Effector CD8-positive, alpha-beta T cell (primary cell): Measurements from ENCODE around the gene OR5H14.
"Not testable (repeated sequence)": the region's sequence is repeated elsewhere in the genome, so short reads cannot be mapped to it uniquely, and the experiment has no call there.

Experiments
- DNase-seq: peaks from one replicate; lab custom pipeline; 2025; lab: John Stamatoyannopoulos, UW
- total RNA-seq, 4 experiments: gene quantifications; one replicate each; lab custom pipeline; 2026; lab: John Stamatoyannopoulos, UW

The OR5H14 gene
- 0 reads per million in 4 experiments for total RNA-seq

DNA sequence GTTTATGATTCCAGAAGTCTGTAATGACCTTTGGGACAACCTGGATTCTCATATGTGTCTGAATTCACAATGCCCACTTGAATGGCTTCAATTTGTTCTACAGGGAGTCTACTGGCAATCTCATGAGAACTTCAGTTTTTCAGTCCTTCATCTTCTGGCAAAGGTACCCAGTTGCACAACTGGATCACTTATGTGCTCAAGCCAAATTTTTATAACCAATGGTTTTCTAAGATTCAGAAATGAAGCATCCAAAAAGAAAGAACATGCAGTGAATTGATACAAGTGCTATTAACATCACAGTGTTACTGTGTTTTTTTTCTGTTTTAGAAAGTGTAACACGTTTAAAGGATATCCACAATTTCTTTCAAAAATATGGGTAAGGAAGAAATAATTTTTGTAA is at the start of gene OR5H14:
OR5H14 (plus strand) TSS at position 301 of the 400 bp plus-strand sequence. CDS start 1,907 bp downstream, outside the sequence.
- DNase-seq, result no peak

DNA sequence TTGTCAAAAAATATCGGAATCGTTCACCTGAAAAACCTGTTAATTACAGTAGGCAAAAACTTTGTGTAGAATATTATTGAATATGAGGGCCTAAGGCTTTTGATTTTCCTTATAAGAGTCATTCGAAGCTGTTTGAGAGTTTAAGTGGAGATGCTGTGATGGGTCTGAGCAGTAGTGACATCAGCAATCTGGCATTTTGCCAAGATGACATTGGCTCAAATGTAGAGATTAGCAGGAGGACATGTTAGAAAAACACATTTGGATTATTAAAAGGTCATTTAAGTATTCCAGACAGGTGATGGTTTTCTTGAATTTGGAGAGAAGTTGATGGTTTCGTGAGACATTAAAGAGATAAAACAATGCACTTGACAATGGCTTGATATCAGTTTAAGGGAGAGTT is 47.4 kb upstream of the OR5H14 start:
- no peak for DNase-seq

DNA sequence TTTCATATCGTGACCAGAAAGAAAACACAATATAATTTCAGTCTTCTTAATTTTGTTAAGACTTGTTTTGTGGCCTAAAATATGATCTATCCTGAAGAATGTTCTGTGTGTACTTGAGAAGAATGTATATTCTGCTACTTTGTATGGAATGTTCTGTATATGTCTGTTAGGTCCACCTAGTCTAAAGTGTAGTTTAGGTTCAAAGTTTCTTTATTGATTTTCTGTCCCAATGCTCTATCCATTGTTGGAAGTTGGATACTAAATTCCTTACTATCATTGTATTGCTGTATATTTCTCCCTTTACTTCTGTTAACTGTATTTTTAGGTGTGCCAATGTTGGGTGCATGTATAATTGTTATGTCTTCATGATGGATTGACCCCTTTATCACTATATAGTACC is 39.1 kb upstream of the OR5H14 start:
- no peak for DNase-seq

DNA sequence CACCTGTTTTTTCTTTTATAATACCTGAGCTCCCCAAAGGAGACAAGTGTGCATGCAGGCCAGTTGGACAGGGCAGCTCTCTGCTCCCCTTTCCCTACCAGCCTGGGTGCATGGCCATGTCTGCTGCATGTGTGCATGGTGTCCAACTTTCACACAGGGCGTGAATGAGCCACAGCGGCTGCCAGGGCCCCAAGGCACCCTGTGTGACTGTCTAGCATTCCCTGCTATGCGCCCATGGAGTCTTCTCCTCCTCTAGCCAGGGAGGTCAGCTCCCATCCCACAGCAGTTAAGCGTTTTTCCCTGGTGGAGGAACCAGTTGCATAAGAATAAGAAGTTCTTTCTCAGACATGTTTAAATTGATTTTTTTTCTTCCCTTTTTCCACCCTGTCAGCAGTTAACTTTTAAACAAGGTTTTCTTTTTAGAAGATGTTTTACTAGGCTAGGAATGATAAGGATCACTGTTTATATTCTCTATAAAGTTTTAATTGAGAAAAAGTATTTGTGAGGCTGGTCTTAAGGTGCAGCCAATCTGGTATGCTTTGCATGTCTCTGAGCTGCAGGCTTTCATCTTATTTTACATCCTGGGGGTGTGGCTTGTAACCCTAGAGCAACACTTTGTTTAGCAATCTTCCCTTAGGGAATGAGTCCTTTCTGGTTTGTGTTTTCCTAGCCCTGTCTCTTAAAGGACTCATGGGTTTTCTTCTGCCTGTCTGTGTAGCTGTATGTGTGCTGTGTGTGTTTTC is 37.3 kb upstream of the OR5H14 start:
- no peak for DNase-seq

DNA sequence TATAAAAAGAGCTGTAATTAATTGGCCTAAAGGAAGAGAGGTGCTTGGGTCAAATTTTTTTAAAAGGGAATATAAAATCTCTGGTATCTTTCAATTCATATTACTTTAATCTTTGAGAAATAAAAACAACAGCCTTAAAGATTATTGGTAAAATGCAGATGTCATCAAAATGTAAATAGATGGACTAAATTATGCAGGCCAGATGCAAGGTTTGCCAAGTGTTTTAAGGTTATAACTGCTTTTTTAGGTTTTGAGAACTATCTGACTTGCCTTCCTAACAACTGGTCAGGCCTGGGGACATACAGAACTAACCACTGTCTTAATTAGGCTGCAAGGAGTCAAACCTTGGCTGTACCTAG is 36.8 kb upstream of the OR5H14 start:
- no peak for DNase-seq

DNA sequence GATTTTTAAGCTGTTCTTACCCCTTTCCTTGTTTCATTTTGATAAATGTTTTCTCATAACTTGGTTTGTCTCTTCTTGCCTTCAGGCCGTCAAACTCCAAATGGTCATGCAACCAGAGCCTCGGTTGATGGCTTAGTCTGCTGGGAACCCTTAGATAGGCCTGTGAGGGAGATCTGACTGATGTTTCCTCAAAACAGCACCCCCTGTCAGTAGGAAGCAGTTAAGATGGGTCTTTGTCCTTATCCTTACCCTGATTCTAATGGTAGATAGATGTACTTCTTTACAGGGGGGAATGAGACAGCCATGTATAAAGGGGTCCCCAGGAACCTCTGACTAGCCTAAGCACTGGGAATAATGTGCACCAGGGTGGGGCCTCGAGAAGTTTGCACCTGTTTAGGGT is 33.0 kb upstream of the OR5H14 start:
- DNase-seq, result no peak

DNA sequence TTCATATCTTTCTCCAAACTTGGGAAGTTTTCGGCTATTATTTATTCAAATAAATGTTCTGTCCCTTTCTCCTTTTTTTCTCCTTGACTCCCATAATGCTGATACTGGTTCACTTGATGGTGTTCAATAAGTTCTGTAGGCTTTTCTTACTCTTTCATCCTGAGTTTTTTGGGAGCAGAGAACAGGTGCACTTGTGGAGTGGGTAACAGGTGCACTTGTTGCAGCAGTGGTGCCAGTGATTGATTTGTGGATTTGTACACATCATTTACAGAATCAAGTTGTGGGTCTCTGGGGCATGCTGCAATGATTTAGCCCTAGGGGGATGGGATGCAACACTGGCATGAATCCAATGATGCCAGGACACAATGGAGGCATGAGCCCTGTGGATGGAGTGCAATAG is 31.6 kb upstream of the OR5H14 start:
- DNase-seq, result no peak

DNA sequence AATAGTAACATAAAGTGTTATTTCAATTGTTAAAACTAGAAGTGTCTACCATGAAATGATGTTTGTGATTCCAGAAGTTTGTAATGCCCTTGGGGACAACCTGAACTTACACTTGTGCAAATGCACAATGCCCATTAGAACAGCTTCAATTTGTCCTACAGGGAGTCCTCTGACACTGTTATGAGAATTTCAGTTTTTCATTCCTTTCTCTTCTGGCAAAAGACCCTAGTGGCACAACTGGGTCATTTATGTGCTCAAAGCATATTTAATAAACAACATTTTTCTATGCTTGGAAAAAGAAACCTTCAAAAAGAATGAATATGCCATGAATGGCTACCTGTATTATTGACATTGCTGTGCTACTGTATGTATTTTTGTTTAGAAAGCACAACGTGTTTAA is 16.9 kb upstream of the OR5H14 start, which contains the start of gene OR5H1:
OR5H1 (plus strand) TSS at position 301 of the 400 bp plus-strand sequence. CDS start 1,977 bp downstream, outside the sequence.
- DNase-seq, result no peak

DNA sequence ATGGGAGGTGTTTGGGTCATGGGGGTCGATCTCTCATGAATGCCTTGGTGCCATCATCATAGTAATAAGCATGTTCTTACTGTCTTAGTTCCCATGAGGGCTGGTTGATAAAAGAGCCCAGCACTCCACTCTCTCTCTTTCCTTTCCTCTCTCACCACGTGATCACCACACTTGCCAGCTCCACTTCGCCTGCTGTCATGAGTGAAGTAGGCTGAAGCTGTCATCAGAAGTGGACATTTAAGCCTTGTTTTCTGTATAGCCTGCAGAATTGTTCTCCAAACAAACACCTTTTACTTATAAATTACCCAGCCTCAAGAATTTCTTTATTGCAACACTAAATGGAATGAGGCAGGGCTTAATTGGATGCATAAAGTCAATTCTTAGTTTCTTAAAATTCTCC is 10.6 kb upstream of the OR5H14 start:
- DNase-seq, result no peak

DNA sequence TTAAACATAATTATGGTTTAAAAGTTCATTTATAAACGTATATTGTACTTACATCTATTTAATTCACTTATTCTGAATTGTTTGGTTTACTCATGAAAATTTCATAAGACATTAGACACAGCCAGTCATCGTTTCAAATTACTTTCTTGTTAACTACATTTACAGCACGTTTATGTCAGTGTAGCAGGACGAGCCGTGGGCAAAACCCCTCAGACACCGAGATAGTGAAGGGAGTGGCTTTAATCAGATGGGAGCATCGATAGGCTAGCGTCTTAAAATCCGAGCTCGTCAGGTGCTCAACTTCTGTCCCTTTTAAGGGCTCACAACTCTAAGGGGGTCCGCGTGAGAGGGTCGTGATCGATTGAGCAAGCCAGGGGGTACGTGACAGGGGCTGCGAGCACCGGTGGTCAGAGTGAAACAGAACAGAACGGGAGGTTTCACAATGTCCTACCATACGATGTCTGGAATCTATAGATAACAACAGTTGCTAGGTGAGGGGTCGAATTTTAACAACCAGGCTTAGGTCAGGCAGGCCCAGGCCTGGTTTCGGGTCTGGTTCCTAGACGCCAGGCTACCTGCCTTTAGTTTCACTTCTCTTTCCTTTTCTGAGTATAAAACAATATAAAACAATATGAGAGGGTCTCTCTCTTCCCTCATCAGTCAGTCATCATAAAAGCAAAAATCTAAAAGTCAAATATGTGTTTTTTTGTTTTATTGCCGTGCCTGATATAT is 9.3 kb upstream of the OR5H14 start:
- DNase-seq, result not testable (repeated sequence)

DNA sequence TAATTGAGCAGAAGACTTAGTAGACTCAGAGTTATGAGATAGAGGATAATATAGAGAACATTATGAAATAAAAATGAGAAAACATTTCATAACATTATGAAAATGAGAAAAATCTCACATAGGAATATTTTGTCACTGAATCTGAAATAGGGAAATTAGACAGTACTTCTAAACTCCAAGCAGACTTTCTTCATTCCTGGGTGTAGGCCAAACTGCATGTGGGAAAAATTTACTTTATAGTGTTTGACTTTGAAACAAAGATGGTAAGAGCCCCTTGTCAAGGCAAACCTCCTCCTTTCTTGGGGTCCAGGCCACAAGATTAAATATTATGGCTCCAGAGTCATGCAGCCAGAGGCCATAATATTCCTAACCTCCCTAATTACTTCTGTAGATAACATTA is 6.7 kb upstream of the OR5H14 start:
- no peak for DNase-seq

DNA sequence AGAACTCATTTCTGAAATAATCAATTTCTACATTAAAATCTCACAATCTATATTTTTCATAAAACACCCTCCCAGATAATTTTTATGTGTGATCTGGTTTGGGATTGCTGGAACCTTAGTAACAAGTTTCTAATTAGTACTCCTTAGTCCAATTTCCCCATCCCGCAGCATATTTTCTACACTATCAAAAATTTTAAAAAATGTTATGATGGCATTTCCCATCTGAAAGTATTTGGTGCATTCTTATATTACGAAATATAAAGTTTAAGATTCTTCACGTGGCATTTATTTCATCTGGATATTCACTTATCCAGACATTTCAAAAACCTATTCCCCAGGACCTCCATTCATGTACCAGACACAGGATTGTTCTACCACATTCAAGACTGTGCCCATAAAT is 1.5 kb downstream of the OR5H14 start:
- no peak for DNase-seq

DNA sequence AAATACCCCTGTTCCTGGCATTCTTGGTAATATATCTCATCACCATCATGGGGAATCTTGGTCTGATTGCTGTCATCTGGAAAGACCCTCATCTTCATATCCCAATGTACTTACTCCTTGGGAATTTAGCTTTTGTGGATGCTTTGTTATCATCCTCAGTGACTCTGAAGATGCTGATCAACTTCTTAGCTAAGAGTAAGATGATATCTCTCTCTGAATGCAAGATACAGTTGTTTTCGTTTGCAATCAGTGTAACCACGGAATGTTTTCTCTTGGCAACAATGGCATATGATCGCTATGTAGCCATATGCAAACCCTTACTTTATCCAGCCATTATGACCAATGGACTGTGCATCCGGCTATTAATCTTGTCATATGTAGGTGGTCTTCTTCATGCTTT is 2.2 kb downstream of the OR5H14 start:
- DNase-seq, result not testable (repeated sequence)

DNA sequence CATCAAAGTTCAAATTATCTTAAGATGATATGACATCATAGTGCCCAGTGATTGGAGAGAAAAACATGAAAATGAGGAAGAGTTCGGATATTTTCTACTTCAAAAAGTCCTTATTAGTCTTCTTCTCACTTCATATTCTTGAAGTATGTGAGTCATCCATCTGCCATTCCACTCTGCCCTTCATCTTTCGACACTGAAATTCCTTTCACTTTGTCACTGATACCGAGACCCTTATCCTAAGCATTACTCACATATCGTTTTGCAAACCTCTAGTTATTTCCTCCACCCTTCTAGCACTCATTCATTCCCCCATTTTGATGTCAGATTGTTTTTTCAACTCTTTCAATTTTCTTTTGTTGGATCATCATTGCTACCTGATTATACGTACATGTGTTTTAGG is 4.0 kb downstream of the OR5H14 start:
- no peak for DNase-seq

DNA sequence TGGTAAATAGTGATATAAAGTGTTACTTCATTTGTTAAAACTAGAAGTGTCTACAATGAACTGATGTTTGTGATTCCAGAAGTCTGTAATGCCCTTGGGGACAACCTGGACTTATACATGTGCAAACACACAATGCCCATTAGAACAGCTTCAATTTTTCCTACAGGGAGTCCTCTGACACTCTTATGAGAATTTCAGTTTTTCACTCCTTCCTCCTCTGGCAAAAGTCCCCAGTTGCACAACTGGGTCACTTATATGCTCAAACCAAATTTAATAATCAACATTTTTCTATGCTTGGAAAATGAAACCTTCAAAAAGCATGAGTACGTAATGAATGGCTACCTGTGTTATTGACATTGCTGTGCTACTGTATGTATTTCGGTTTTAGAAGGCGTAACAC is 19.1 kb downstream of the OR5H14 start, which contains the start of gene OR5H15:
OR5H15 (plus strand) TSS at position 301 of the 400 bp plus-strand sequence. CDS start 2,004 bp downstream, outside the sequence.
- no peak for DNase-seq

DNA sequence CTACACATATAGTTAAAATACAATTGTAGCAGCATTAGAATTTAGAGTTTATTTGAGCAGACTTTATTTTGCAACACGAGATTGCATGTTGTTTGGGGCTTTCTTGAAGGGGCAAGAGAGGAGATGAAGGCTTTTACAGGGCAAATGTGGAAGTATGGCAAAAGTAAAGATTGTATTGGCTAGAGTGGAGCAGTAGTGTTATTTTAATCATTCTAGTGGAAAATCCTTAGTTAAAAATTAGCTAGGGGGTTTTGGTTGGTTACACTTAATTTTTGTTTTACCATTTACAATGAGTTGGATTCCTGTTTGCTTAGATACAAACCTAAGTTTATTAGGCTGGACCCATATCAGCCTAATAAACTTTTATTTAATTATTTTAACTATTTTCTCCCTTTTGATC is 23.8 kb downstream of the OR5H14 start:
- DNase-seq, result no peak

DNA sequence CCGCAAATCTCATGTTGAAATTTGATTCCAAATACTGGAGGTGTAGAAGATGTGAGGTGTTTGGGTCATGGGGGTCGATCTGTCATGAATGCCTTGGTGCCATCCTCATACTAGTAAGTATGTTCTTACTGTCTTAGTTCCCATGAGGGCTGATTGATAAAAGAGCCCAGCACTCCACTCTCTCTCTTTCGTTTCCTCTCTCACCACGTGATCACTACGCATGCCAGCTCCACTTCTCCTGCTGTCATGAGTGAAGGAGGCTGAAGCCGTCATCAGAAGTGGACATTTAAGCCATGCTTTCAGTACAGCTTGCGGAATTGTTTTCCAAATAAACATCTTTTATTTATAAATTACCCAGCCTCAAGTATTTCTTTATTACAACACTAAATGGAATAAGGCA is 25.3 kb downstream of the OR5H14 start:
- DNase-seq, result no peak

DNA sequence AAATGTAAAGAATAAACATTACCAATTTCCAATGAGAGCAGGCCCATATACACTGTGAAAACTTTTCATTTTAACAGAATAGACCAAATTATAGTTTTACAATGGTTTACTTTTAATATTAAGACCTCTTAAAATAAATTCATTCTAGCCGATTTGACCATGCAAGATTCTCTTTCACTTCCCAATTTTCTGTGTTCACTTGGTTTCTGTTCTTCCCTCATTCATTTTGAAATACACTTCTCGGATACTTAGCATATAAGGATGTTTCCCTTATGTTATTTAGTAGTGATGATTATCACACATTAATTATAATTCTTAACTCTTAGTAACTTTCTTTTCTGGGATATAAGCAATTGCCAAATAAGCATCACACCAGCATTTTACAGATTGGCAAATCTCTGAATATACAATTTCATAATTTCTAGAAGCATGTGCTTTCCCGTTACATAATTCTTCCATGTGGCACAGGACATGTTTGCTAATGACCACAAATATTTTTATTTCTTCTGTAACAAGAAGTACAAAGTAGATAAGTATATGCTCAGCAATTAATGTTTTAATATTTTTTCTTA is 33.1 kb downstream of the OR5H14 start:
- DNase-seq, result no peak

DNA sequence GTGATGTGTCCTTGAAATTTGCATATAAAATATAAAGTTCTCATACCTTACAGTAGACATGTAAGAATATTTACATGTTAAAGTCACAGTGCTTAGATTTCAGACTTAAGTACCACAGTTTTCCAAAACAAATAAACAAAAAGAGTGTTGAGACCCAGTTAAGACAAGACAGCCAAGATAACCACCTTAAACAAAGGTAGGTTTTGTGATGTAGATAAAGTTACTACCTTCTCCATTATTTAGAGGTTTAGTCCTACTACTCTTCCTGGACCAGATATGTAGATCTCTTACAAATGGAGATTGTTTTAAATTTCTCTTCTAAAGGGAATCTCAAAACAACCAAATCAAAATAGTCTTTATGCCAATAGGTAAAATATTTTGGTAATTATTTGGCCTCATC is 34.9 kb downstream of the OR5H14 start:
- DNase-seq, result no peak

DNA sequence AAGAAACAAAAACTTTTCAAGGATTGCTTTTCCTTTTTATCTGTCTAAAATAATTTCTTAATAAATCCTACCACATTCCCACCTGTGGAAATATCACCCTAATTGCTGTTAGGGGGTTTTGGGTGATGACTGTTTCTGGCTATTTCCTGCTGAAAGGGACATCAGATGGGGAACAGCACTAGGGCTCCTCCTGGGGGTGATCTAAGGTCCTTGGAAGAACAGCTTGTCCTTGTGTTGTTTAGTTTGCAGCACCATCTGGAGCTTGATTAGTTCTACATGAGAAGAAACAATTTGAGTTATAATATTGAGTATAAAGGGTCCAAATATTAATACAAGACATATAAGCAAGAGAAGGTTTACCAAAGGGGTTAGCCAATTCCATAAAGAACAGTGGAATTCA is 37.9 kb downstream of the OR5H14 start:
- no peak for DNase-seq

DNA sequence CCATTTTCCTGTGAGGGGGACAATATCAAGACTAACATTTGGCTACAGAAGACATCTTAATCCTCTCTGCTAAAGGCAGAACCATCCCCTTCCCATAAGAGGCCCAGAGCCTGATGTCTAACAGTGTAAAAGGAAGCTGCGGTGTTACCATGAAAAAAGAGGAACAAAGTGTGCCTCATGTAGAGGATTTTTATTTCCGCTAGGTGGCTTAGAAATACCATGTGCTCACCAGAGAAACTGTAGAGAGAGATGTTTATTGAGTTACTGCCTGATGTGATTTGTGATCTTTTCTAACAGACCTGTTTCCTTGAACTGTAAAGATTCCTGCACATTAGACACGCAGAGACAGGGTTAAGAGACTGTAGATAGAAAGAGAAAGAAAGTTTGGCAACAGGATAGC is 41.3 kb downstream of the OR5H14 start:
- no peak for DNase-seq

DNA sequence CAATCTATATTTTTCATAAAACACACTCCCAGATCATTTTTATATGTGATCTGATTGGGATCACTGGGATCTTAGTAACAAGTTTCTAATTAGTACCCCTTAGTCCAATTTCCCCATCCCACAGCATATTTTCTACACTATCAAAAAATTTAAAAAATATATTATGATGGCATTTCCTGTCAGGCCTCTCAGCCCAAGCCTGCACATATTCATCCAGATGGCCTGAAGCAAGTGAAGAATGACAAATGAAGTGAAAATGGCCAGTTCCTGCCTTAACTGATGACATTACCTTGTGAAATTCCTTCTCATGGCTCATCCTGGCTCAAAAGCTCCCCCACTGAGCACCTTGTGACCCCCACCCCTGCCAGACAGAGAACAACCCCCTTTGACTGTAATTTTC is 43.6 kb downstream of the OR5H14 start:
- not testable (repeated sequence) for DNase-seq

DNA sequence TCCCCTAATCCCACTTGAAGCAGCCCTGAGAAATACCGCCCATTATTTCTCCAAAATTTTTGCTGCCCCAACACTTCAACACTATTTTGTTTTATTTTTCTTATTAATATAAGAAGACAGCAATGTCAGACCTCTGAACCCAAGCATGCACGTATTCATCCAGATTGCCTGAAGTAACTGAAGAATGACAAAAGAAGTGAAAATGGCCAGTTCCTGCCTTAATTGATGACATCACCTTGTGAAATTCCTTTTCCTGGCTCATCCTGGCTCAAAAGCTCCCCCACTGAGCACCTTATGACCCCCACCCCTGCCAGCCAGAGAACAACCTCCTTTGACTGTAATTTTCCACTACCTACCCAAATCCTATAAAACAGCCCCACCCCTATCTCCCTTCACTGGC is 49.0 kb downstream of the OR5H14 start:
- not testable (repeated sequence) for DNase-seq
